Esophagus muscularis mucosa (tissue), 4 donors: ENCODE measurements around the gene C12orf76. TPM values are rescaled to one million over a fixed set of nuclear protein-coding genes. Genes with fewer than 3 reads are reported as not detected.
A peak's percentile ranks its signal among the peaks of the same experiment; 100 is the strongest.
"Not testable (repeated sequence)": the region's sequence is repeated elsewhere in the genome, so short reads cannot be mapped to it uniquely, and the experiment has no call there.

Experiments used
- DNase-seq: peaks from one replicate; pipeline ENCODE4 v3.0.0-alpha.2; 2017; ENCODE audit errors: extremely low spot score
- H3K27ac ChIP-seq, 4 donors: fragments of 200-600 bp; sonication (generic); replicated peaks in 1 of 4; 1 replicate in 3 of 4; 2 replicates in 1 of 4; pipeline ENCODE4 v1.5.1; 2016 to 2019; ENCODE audit warnings: mild to moderate bottlenecking in 1 of 4
- H3K27me3 ChIP-seq, 4 donors: fragments of 200-600 bp; sonication (generic); one replicate each; pipeline versions ENCODE4 v1.5.1 to v1.6.0; 2016 to 2019
- H3K36me3 ChIP-seq, 4 donors: fragments of 200-600 bp; sonication (generic); one replicate each; pipeline ENCODE4 v1.5.1; 2016 to 2019
- H3K4me1 ChIP-seq, 4 donors: fragments of 200-600 bp; sonication (generic); one replicate each; pipeline ENCODE4 v1.5.1; 2016 to 2019
- H3K4me3 ChIP-seq, 4 donors: fragments of 200-600 bp; sonication (generic); 1 replicate in 2 of 4; 2 replicates in 2 of 4; pipeline ENCODE4 v1.5.1; 2016 to 2019; ENCODE audit warnings: mild to moderate bottlenecking in 4 of 4, moderate library complexity in 1 of 4
- H3K9me3 ChIP-seq, 4 donors: fragments of 200-600 bp; sonication (generic); 1 replicate in 3 of 4; 2 replicates in 1 of 4; pipeline ENCODE4 v1.5.1; 2016 to 2019
- CTCF ChIP-seq, 3 experiments: fragments of 200-600 bp in 2 of 3; fragments of 450-650 bp in 1 of 3; sonication (generic) in 2 of 3; IDR thresholded peaks; one replicate each; pipeline ENCODE4 v1.5.1; 2017 to 2019; ENCODE audit warnings: antibody characterized with exemption in 3 of 3, mild to moderate bottlenecking in 2 of 3, moderate library complexity in 1 of 3
- EP300 ChIP-seq: sonication (generic); formaldehyde crosslinking; IDR thresholded peaks from one replicate; pipeline ENCODE4 v1.6.1; 2017; ENCODE audit warnings: antibody characterized with exemption
- POLR2A ChIP-seq: fragments of 450-650 bp; IDR thresholded peaks from one replicate; pipeline ENCODE4 v1.6.1; 2017; ENCODE audit warnings: antibody characterized with exemption, moderate library complexity, mild to moderate bottlenecking, low read depth
- POLR2AphosphoS5 ChIP-seq, 2 donors: sonication (generic); formaldehyde crosslinking; IDR thresholded peaks; one replicate each; pipeline ENCODE4 v1.6.1; 2017; ENCODE audit warnings: antibody characterized with exemption in 2 of 2
- WGBS: methylation state at CpG from one replicate; pipeline ENCODE4 v1.1.5; 2018; 5-methylcytosine and 5-hydroxymethylcytosine counted together
- intact Hi-C: fragments of 100-400 bp; cut with DNase I; formaldehyde crosslinking; loops from one replicate; pipeline ENCODE4 v1.15.1; 2023
- total RNA-seq, 4 donors: library from RNA; depleted of rRNA; stranded (reverse); fragments of >200 nt; gene quantifications; one replicate each; pipeline versions ENCODE4 v1.1.0 to v1.2.1, GENCODE V29; 2016

C12orf76 gene
- total RNA-seq, 4 donors from 2014 or later = 13.6 to 14.7 (median 13.9) TPM

GRCh38 chr12:110050927-110051326 is 2.6 kb upstream of the C12orf76 start:
- 90% methylated on average over 6 of the region's 6 CpGs for WGBS
- H3K27ac ChIP-seq = no peak overlapping the region
- H3K4me3 ChIP-seq = no peak overlapping the region
- H3K27me3 ChIP-seq = no peaks in the 10 kb centered on the region
- H3K4me1 ChIP-seq = peaks cover 19 to 29% (median 26%) of the 10 kb centered on the region in 4 donors
- intact Hi-C loops = no loop called here
- no peak for TF ChIP-seq EP300
- no peak for TF ChIP-seq POLR2A
- no peak for TF ChIP-seq CTCF (IDR thresholded peaks at IDR 0.05)
- no peak for TF ChIP-seq POLR2AphosphoS5 (IDR thresholded peaks at IDR 0.05)
- no peaks in the 10 kb centered on the region for H3K9me3 ChIP-seq
- no peaks in the 10 kb centered on the region for H3K36me3 ChIP-seq
- DNase-seq = no peak

GRCh38 chr12:110049666-110050065 is 1.3 kb upstream of the C12orf76 start:
- intact Hi-C loops, H3K27ac ChIP-seq, DNase-seq, H3K27me3 ChIP-seq, H3K9me3 ChIP-seq, H3K4me3 ChIP-seq, H3K36me3 ChIP-seq: not testable (repeated sequence)
- peaks cover 19 to 39% (median 35%) of the 10 kb centered on the region in 4 donors for H3K4me1 ChIP-seq
- WGBS = 92% methylated on average over 9 of the region's 9 CpGs

- Histone ChIP-seq H3K4me3 (peak overlapping the region; percentile 79 to 97 (median 87)), H3K4me1 (peaks cover 19 to 40% (median 37%) of the 10 kb centered on the region in 4 donors), H3K27ac (peak overlapping the region; percentile 74 to 87 (median 84))
- DNase-seq, H3K27me3 ChIP-seq, intact Hi-C loops, H3K9me3 ChIP-seq, H3K36me3 ChIP-seq: not testable (repeated sequence)
- WGBS = 88% methylated on average over 11 of the region's 11 CpGs
Observed at GRCh38 chr12:110049034-110049433, 712 bp upstream of the C12orf76 start.

- H3K27ac ChIP-seq = peak overlapping the region; percentile 74 to 87 (median 84)
- no peak for DNase-seq
Observed at GRCh38 chr12:110047297-110047940, 903 bp downstream of the C12orf76 start.

GRCh38 chr12:110046451-110047187 is 1.7 kb downstream of the C12orf76 start:
- intact Hi-C loops = no loop called here
- H3K4me3 ChIP-seq = no peak overlapping the region
- DNase-seq = no peak
- H3K27ac ChIP-seq = peak overlapping the region in 1 of 4 donors; percentile 86
- whole genome bisulfite sequencing = 81% methylated on average over 8 of the region's 8 CpGs
- peaks cover 0 to 17% (median 5%) of the 10 kb centered on the region in 4 donors for H3K36me3 ChIP-seq
- no peaks in the 10 kb centered on the region for H3K27me3 ChIP-seq
- H3K9me3 ChIP-seq = no peaks in the 10 kb centered on the region
- TF ChIP-seq CTCF (IDR thresholded peaks at IDR 0.05) = no peak
- no peak for TF ChIP-seq EP300
- no peak for TF ChIP-seq POLR2AphosphoS5 (IDR thresholded peaks at IDR 0.05)
- no peak for TF ChIP-seq POLR2A
- H3K4me1 ChIP-seq = peaks cover 29 to 57% (median 54%) of the 10 kb centered on the region in 4 donors

More at GRCh38 chr12:110047297-110047940, 903 bp downstream of the C12orf76 start:
- no peaks in the 10 kb centered on the region for H3K9me3 ChIP-seq
- H3K4me1 ChIP-seq = peaks cover 29 to 56% (median 52%) of the 10 kb centered on the region in 4 donors
- no peaks in the 10 kb centered on the region for H3K27me3 ChIP-seq
- peaks cover 0 to 10% (median 4%) of the 10 kb centered on the region in 4 donors for H3K36me3 ChIP-seq
- TF ChIP-seq EP300 (no peak), CTCF (IDR thresholded peaks at IDR 0.05) (no peak), POLR2A (no peak), POLR2AphosphoS5 (IDR thresholded peaks at IDR 0.05) (no peak)
- intact Hi-C loops = no loop called here
- H3K4me3 ChIP-seq = peak overlapping the region; percentile 79 to 97 (median 87)
- 66% methylated on average over 12 of the region's 14 CpGs for WGBS
